Neuron (in vitro differentiated cells): ENCODE data around the gene CGB3.
"Not testable (repeated sequence)": the region's sequence is repeated elsewhere in the genome, so short reads cannot be mapped to it uniquely, and the experiment has no call there.

Experiments used
- H2AFZ ChIP-seq: one replicate; pipeline ENCODE4 v1.6.1; 2013; ENCODE audit warnings: low read depth, mild to moderate bottlenecking, inconsistent platforms, low read length, moderate library complexity
- H3K27me3 ChIP-seq: one replicate; pipeline ENCODE4 v1.6.1; 2013; ENCODE audit warnings: low read length; ENCODE audit not compliant: insufficient read depth
- H3K36me3 ChIP-seq: one replicate; pipeline ENCODE4 v1.6.1; 2013; ENCODE audit warnings: low read length; ENCODE audit not compliant: insufficient read depth
- H3K4me1 ChIP-seq: one replicate; pipeline ENCODE4 v1.6.1; 2013; ENCODE audit warnings: low read length; ENCODE audit not compliant: insufficient read depth
- H3K4me3 ChIP-seq: 2 replicates; pipeline ENCODE4 v1.5.1; 2013; ENCODE audit warnings: mild to moderate bottlenecking, low read length, moderate library complexity
- H3K9me3 ChIP-seq: one replicate; pipeline ENCODE4 v1.6.1; 2013; ENCODE audit warnings: low read length

CGB3 gene

GRCh38 chr19:49024233-49024632 is at the start of gene CGB3:
Gene CGB3 (minus strand): TSS chr19:49024333. CDS start chr19:49023971, 362 bp downstream.
- H3K36me3 ChIP-seq, H3K27me3 ChIP-seq, H3K4me3 ChIP-seq, H3K4me1 ChIP-seq, H2AFZ ChIP-seq, H3K9me3 ChIP-seq: not testable (repeated sequence)

GRCh38 chr19:49071860-49072547 is 47.9 kb upstream of the CGB3 start:
- peaks cover 49% of the 10 kb centered on the region for H3K27me3 ChIP-seq
- H2AFZ ChIP-seq, result no peak overlapping the region
- H3K4me3 ChIP-seq, result no peak overlapping the region
- peaks cover 19% of the 10 kb centered on the region for H3K9me3 ChIP-seq
- H3K4me1 ChIP-seq, result no peaks in the 10 kb centered on the region
- no peaks in the 10 kb centered on the region for H3K36me3 ChIP-seq

- Histone ChIP-seq H2AFZ (no peak overlapping the region), H3K4me3 (no peak overlapping the region), H3K36me3 (no peaks in the 10 kb centered on the region), H3K4me1 (peaks cover 1% of the 10 kb centered on the region), H3K27me3 (peaks cover 65% of the 10 kb centered on the region), H3K9me3 (peaks cover 19% of the 10 kb centered on the region)
These were observed 46.3 kb upstream of the CGB3 start for GRCh38 chr19:49070416-49070815.

- peaks cover 19% of the 10 kb centered on the region for H3K9me3 ChIP-seq
- no peak overlapping the region for H3K4me3 ChIP-seq
- peaks cover 10% of the 10 kb centered on the region for H3K4me1 ChIP-seq
- H3K27me3 ChIP-seq, result peaks cover 67% of the 10 kb centered on the region
- no peak overlapping the region for H2AFZ ChIP-seq
- H3K36me3 ChIP-seq, result no peaks in the 10 kb centered on the region
These were observed 44.9 kb upstream of the CGB3 start for GRCh38 chr19:49069026-49069425.

GRCh38 chr19:49067554-49067953 is 43.4 kb upstream of the CGB3 start:
- peaks cover 19% of the 10 kb centered on the region for H3K9me3 ChIP-seq
- H3K27me3 ChIP-seq, result peaks cover 55% of the 10 kb centered on the region
- no peak overlapping the region for H2AFZ ChIP-seq
- H3K4me1 ChIP-seq, result peaks cover 10% of the 10 kb centered on the region
- H3K4me3 ChIP-seq, result no peak overlapping the region
- no peaks in the 10 kb centered on the region for H3K36me3 ChIP-seq

- Histone ChIP-seq H3K4me1 (peaks cover 10% of the 10 kb centered on the region), H3K4me3 (no peak overlapping the region), H3K36me3 (no peaks in the 10 kb centered on the region), H2AFZ (no peak overlapping the region), H3K9me3 (peaks cover 18% of the 10 kb centered on the region), H3K27me3 (peaks cover 50% of the 10 kb centered on the region)
These were observed 41.9 kb upstream of the CGB3 start for GRCh38 chr19:49065905-49066512.

GRCh38 chr19:49064768-49065611 is 40.9 kb upstream of the CGB3 start, which contains the start of gene NTF4:
Gene NTF4 (minus strand): TSS chr19:49064818. CDS start chr19:49061997, 2,821 bp downstream.
- Histone ChIP-seq H3K27me3 (peaks cover 42% of the 10 kb centered on the region), H3K4me3 (peak within 1 kb of the TSS; percentile 29), H3K9me3 (peaks cover 8% of the 10 kb centered on the region), H3K36me3 (no peaks in the 10 kb centered on the region), H2AFZ (peak within 1 kb of the TSS; percentile 7), H3K4me1 (peaks cover 10% of the 10 kb centered on the region)

- H3K4me3 ChIP-seq, result peak overlapping the region; percentile 7
- peaks cover 41% of the 10 kb centered on the region for H3K27me3 ChIP-seq
- H3K9me3 ChIP-seq, result peaks cover under 1% of the 10 kb centered on the region
- no peak overlapping the region for H2AFZ ChIP-seq
- no peaks in the 10 kb centered on the region for H3K36me3 ChIP-seq
- peaks cover 10% of the 10 kb centered on the region for H3K4me1 ChIP-seq
These were observed 40.0 kb upstream of the CGB3 start for GRCh38 chr19:49064029-49064629.

GRCh38 chr19:49061445-49061844 is 37.3 kb upstream of the CGB3 start:
- Histone ChIP-seq H3K4me1 (peaks cover 14% of the 10 kb centered on the region), H3K27me3 (peaks cover 60% of the 10 kb centered on the region), H3K4me3 (no peak overlapping the region), H2AFZ (no peak overlapping the region), H3K36me3 (no peaks in the 10 kb centered on the region), H3K9me3 (no peaks in the 10 kb centered on the region)

- no peak overlapping the region for H3K4me3 ChIP-seq
- H2AFZ ChIP-seq, result no peak overlapping the region
- H3K4me1 ChIP-seq, result peaks cover 14% of the 10 kb centered on the region
- H3K36me3 ChIP-seq, result no peaks in the 10 kb centered on the region
- peaks cover 60% of the 10 kb centered on the region for H3K27me3 ChIP-seq
- H3K9me3 ChIP-seq, result no peaks in the 10 kb centered on the region
These were observed 36.9 kb upstream of the CGB3 start for GRCh38 chr19:49061000-49061399.

GRCh38 chr19:49059053-49059452 is 34.9 kb upstream of the CGB3 start:
- Histone ChIP-seq H3K4me3 (no peak overlapping the region), H3K27me3 (peaks cover 57% of the 10 kb centered on the region), H3K4me1 (peaks cover 4% of the 10 kb centered on the region), H2AFZ (no peak overlapping the region), H3K36me3 (no peaks in the 10 kb centered on the region), H3K9me3 (peaks cover 3% of the 10 kb centered on the region)

GRCh38 chr19:49058562-49058961 is 34.4 kb upstream of the CGB3 start:
- peaks cover 3% of the 10 kb centered on the region for H3K9me3 ChIP-seq
- no peaks in the 10 kb centered on the region for H3K36me3 ChIP-seq
- no peak overlapping the region for H2AFZ ChIP-seq
- H3K4me3 ChIP-seq, result no peak overlapping the region
- peaks cover 4% of the 10 kb centered on the region for H3K4me1 ChIP-seq
- H3K27me3 ChIP-seq, result peaks cover 55% of the 10 kb centered on the region
